GM20431 (cell line): ENCODE data around the gene HSD3B7.

ENCODE experiments used
- in situ Hi-C: fragments of 300-500 bp; cut with MseI, MboI; formaldehyde crosslinking; loops from one replicate; pipeline ENCODE4 v1.15.0; 2020; ENCODE audit warnings: low sequenced_read_pairs; ENCODE audit not compliant: unreplicated experiment

The HSD3B7 gene

GRCh38 chr16:30980434-30980833 lies 4.6 kb upstream of the HSD3B7 start:
- in situ Hi-C loops, result loop anchor here (25.0 kb wide), 1 partner anchor 457 kb away; the partner anchor contains the start of genes COX6A2 and ZNF843

- in situ Hi-C loops, result loop anchor here (25.0 kb wide), 1 partner anchor 456 kb away; the partner anchor contains the start of genes COX6A2 and ZNF843
These were observed 4.0 kb upstream of the HSD3B7 start for GRCh38 chr16:30980959-30981358.

DNA sequence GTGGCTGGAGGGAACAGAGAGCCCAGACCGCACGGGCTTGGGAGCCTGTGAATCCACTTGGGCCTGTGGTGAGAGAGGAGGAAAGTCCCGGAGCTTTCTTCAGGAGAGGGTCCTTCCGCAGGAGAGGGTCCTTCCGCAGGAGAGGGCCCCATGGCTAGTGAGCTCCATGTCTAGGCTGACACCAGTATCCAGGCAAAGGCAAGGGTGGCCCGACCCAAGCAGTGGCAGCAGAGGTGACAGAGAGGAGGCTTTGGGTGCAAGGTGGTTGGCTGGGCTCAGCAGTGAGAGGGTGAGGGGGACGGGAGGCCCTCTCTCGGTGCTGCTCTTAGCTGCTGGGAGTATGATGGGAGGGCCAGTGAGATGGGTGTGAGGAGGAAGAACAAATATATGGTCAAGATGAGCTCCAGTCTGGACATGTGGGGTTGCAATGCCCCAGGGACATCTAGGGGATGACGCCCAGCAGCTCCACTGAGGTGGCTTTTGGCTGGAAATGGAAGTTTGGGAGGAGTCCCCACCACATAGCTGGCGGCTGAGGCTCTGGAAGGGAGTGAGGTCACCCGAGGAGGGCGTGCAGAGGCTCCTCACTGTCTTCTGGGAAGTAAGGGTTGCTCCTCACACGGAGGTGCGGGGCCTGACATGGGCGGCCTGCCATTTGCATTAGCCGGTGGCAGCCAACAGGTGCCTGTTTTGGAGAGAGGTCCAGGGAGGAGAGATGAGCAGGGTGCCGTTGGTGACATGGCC lies 2.3 kb upstream of the HSD3B7 start:
- in situ Hi-C loops, result loop anchor here (25.0 kb wide), 1 partner anchor 455 kb away; the partner anchor contains the start of genes COX6A2 and ZNF843

GRCh38 chr16:30983289-30983889 lies 1.6 kb upstream of the HSD3B7 start:
- in situ Hi-C loops, result loop anchor here (25.0 kb wide), 1 partner anchor 454 kb away; the partner anchor contains the start of genes COX6A2 and ZNF843

DNA sequence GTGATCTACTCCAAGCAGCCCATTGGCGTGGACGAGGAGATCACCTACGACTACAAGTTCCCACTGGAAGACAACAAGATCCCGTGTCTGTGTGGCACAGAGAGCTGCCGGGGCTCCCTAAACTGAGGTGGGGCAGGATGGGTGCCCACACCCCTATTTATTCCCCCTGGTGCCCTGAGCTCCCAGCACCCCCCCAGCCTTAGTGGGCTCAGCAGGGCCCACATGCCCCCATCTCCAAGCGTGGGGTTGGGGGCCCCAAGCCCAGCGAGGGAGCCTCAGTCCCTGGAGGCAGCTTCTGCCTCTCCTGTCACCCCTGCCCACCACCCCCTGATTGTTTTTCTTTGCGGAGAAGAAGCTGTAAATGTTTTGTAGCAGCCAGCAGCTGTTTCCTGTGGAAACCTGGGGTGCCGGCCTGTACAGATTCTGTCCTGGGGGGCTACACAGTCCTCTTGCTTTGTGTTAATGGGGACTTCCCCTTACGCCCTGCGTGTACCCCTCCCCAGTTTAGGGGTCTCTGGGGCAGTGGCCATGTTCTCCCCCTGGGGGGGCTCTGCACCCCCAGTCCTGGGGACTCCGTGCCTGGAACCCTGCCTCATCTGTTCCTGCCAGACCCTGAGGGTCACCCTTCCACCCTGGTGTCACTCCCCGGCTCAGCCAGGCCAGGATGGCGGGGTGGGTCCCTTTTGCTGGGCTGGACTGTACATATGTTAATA lies 953 bp upstream of the HSD3B7 start:
- in situ Hi-C loops, result loop anchor here (25.0 kb wide), 1 partner anchor 453 kb away; the partner anchor contains the start of genes COX6A2 and ZNF843

DNA sequence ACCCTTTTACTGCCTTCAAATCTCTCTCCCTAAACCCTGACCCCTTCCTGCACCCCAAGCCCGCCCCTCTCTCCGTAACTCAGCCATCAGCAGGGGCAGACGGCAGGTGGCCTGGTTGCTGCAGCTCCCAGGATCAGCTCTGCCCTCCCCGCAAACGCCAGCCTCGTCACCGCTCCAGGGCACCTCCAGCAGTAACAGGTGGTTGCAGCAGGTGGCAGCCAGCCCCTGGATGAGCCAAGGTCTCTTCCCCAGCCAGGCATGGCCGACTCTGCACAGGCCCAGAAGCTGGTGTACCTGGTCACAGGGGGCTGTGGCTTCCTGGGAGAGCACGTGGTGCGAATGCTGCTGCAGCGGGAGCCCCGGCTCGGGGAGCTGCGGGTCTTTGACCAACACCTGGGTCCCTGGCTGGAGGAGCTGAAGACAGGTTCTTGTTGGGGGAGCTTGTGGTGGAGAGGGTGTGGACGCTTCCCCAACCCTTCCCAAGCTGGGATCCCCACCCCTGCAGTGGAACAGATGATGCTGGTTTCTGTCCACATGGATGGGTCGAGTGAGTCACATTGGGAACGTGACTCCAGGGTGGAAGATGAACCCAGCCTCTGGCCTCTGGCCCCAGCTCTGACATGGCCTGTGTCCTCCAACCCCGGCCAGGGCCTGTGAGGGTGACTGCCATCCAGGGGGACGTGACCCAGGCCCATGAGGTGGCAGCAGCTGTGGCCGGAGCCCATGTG lies 558 bp downstream of the HSD3B7 start:
- in situ Hi-C loops, result loop anchor here (25.0 kb wide), 1 partner anchor 452 kb away; the partner anchor contains the start of genes COX6A2 and ZNF843

- in situ Hi-C loops, result loop anchor here (25.0 kb wide), 1 partner anchor 451 kb away; the partner anchor contains the start of genes COX6A2 and ZNF843
These were observed 1.4 kb downstream of the HSD3B7 start for GRCh38 chr16:30986129-30986991.

DNA sequence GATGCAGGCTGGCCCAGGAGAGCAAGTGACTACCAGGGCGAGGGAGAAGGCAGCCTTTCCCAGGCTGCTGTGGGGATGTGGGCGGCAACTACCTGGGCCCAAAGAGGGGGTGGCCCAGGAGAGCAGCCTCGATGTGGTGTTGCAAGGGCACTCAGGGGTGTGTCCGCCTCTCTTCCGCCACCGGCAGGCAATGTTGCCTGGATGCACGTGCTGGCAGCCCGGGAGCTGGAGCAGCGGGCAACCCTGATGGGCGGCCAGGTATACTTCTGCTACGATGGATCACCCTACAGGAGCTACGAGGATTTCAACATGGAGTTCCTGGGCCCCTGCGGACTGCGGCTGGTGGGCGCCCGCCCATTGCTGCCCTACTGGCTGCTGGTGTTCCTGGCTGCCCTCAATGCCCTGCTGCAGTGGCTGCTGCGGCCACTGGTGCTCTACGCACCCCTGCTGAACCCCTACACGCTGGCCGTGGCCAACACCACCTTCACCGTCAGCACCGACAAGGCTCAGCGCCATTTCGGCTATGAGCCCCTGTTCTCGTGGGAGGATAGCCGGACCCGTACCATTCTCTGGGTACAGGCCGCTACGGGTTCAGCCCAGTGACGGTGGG lies 2.7 kb downstream of the HSD3B7 start:
- in situ Hi-C loops, result loop anchor here (25.0 kb wide), 1 partner anchor 450 kb away; the partner anchor contains the start of genes COX6A2 and ZNF843

- in situ Hi-C loops, result loop anchor here (25.0 kb wide), 1 partner anchor 448 kb away; the partner anchor contains the start of genes COX6A2 and ZNF843
These were observed 4.6 kb downstream of the HSD3B7 start for GRCh38 chr16:30989469-30990047.

GRCh38 chr16:30990105-30990504 lies 5.1 kb downstream of the HSD3B7 start:
- in situ Hi-C loops, result loop anchor here (25.0 kb wide), 1 partner anchor 447 kb away; the partner anchor contains the start of genes COX6A2 and ZNF843

DNA sequence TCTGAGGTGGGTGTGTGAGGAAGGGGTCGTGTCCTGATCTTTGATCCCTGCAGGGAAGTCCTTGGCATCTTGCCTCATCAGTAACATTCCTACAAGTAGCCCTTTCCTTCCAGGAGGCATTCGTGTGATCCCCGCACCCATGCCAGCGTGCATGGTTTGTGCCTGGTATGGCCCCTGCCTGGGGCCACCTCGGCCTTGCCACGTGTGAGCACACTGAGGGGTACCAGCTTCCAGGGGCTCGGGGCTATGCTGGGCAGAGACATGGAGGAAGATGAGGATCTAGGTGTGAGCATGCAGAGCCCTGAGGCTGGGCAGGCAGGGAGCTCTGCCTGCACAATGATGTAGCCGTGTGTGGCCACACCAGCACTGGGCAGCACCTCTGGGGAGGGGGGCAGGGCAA lies 6.0 kb downstream of the HSD3B7 start:
- in situ Hi-C loops, result loop anchor here (25.0 kb wide), 1 partner anchor 446 kb away; the partner anchor contains the start of genes COX6A2 and ZNF843

- in situ Hi-C loops, result loop anchor here (25.0 kb wide), 1 partner anchor 445 kb away; the partner anchor contains the start of genes COX6A2 and ZNF843
These were observed 7.3 kb downstream of the HSD3B7 start for GRCh38 chr16:30992276-30992780.

- in situ Hi-C loops, result loop anchor here (25.0 kb wide), 1 partner anchor 444 kb away; the partner anchor contains the start of genes COX6A2 and ZNF843
These were observed 8.2 kb downstream of the HSD3B7 start for GRCh38 chr16:30992931-30993816.

- in situ Hi-C loops, result loop anchor here (25.0 kb wide), 1 partner anchor 441 kb away; the partner anchor contains the start of genes COX6A2 and ZNF843
These were observed 10.9 kb downstream of the HSD3B7 start for GRCh38 chr16:30995927-30996323.

GRCh38 chr16:30996324-30996984 lies 11.4 kb downstream of the HSD3B7 start:
- in situ Hi-C loops, result loop anchor here (25.0 kb wide), 1 partner anchor 441 kb away; the partner anchor contains the start of genes COX6A2 and ZNF843
